HG03135 (cell line): ENCODE data around the gene ZNF117.
"Not testable (repeated sequence)": the region's sequence is repeated elsewhere in the genome, so short reads cannot be mapped to it uniquely, and the experiment has no call there.

Source experiments
- ATAC-seq: cut with Tn5 transposase; IDR thresholded peaks from one replicate; pipeline ENCODE4 v1.9.1; 2021; ENCODE audit warnings: mild to moderate bottlenecking, moderate library complexity; ENCODE audit not compliant: unreplicated experiment

The ZNF117 gene

GRCh38 chr7:64997164-64997908 lies 6.5 kb upstream of the ZNF117 start:
- ATAC-seq: no peak

GRCh38 chr7:64996305-64996704 lies 5.5 kb upstream of the ZNF117 start:
- ATAC-seq: no peak

DNA sequence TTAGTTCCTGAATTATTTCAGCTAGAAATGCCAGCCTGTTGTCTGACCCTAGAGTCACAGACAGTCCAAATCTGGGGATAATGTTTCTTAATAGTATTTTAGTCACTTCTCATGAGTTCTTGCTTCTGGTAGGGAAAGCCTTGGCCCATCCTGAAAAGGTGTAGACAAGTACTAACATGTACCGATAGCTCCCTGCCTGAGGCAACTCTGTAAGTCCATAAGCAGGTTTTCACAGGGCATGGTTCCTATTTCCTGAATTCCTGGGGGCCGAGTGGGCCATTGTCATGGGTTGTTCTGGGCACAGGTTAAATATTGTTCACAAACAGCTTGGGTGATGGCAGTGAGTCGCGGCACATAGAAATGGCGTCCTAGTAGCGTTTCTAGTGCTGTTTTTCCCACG lies 3.1 kb upstream of the ZNF117 start:
- no peak for ATAC-seq

- no peak for ATAC-seq
Observed at GRCh38 chr7:64992971-64993370, 2.1 kb upstream of the ZNF117 start.

GRCh38 chr7:64990216-64990615 lies 620 bp downstream of the ZNF117 start:
- no peak for ATAC-seq

DNA sequence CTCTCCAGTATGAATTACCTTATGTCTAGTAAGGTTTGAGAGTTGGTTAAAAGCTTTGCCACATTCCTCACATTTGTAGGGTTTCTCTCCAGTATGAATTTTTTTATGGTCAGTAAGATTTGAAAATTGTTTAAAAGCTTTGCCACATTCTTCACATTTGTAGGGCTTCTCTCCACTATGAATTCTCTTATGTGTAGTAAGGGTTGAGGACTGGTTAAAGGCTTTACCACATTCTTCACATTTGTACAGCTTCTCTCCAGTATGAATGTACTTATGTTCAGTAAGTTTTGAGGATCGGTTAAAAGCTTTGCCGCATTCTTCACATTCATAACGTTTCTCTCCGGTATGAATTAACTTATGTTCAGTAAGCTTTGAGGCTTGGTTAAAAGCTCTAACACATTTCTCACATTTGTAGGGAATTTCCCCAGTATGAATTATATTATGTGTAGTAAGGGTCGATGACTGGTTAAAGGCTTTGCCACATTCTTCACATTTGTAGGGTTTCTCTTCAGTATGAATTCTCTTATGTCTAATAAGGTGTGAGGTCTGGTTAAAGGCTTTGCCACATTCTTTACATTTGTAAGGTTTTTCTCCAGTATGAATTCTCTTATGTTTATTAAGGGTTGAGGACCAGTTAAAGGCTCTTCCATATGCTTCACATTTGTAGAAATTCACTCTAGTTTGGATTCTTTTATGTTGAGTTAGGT lies 12.2 kb downstream of the ZNF117 start:
- no peak for ATAC-seq

DNA sequence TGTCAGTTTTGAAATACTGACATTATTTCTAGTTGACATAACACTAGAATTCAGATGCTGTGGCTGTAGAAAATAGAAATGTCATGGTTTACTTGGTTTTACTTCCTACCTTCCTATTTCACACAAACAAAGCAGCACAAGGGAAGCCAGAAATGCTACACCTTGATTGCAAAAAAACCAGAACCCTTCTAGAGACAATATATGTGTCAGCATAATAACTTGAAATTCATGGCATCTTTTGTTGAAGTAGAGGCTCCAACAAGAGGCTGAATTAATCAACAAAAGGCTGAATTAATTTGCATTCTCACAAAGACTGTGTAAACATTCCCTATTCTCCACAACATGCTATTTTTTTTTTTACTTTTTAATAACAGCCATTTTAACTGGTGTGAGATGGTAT lies 25.2 kb downstream of the ZNF117 start:
- no peak for ATAC-seq

- no peak for ATAC-seq
Observed at GRCh38 chr7:64959072-64959747, 31.6 kb downstream of the ZNF117 start.

DNA sequence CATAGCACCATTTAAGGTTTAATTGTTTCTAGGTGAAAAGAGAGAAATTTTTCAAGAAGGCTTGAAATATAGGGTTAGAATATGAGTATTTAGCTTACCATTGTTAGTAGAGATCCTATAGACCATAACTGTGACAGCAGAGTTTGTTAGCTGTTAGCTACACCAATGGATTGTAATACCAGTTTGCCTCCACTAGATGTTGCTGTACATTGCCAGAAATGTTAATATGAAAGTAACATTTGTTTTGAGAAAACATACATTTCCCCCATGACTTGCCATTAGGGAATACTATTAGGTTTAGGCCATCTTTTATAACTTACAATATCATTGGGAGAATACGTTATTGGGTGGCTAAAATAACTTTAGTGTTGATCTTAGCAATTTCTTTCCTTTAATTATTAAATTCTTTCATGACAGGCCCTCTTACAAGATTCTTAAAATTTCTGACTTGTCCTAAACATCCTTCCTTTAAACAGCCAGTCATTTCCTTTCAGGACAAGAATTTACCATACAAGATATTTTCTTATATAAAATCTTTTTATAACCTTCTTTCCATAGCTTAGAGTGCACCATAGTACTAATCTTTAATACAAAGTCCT lies 39.5 kb downstream of the ZNF117 start:
- ATAC-seq: no peak

DNA sequence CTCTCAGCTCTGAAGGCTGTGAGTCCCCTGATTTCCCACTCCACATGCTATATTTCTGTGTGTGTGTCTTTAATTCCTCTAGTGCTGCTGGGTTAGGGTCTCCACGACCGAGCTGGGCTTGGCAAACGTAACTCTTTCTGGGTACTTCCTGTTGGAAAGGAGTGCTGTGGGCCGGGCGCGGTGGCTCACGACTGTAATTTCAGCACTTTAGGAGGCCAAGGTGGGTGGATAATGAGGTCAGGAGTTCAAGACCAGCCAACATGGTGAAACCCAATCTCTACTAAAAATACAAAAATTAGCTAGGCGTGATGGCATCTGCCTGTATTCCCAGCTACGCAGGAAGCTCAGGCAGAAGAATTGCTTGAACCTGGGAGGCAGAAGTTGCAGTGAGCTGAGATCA lies 40.2 kb downstream of the ZNF117 start:
- ATAC-seq: not testable (repeated sequence)

DNA sequence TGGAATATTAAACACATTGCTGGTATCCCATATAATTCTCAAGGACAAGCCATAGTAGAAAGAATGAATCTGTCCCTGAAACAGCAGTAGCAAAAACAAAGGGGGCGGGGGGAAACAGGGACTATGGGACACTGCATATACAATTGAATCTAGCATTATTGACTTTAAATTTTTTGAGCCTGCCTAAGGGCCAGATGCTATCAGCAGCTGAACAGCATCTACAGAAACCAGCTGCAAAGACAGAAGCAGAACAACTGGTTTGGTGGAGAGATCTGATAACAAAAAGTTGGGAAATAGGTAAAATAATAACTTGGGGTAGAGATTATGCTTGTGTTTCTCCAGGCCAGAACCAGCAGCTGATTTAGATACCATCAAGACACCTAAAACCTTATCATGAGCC lies 42.1 kb downstream of the ZNF117 start:
- not testable (repeated sequence) for ATAC-seq

GRCh38 chr7:64947252-64948000 lies 43.4 kb downstream of the ZNF117 start:
- ATAC-seq: no peak

GRCh38 chr7:64946772-64947171 lies 44.1 kb downstream of the ZNF117 start:
- ATAC-seq: no peak

DNA sequence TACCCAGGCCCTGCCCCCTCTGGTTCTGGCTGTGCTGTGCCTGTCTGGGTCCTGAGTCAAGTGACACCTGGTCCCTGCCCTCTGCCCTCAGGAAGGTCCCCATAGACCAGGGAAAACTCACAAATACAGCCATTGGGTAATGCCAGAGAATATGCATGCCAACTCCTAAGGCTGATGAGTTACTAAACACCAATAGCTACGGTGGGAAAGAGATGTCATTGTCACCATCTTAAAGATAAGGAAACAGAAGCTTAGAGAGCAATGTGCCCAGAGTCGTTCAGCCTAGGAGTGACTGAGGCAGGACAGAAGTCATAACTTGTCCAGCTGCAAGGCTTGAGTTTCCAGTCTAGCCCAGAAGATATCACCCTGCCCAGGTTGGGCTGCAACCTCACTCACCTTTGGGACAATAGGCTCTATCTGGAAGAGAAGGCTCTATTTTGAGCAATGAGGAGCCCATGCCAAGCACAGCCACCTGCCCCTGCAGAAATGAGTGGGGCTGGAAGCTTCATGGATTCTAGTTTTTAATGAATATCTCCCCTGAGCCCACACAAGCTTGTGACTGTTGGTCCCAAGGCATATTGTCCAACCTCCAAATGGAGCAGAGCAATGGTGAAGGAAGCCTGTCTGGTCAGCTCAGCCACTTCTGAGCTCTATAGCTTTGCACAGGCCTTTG lies 45.2 kb downstream of the ZNF117 start:
- ATAC-seq: no peak

DNA sequence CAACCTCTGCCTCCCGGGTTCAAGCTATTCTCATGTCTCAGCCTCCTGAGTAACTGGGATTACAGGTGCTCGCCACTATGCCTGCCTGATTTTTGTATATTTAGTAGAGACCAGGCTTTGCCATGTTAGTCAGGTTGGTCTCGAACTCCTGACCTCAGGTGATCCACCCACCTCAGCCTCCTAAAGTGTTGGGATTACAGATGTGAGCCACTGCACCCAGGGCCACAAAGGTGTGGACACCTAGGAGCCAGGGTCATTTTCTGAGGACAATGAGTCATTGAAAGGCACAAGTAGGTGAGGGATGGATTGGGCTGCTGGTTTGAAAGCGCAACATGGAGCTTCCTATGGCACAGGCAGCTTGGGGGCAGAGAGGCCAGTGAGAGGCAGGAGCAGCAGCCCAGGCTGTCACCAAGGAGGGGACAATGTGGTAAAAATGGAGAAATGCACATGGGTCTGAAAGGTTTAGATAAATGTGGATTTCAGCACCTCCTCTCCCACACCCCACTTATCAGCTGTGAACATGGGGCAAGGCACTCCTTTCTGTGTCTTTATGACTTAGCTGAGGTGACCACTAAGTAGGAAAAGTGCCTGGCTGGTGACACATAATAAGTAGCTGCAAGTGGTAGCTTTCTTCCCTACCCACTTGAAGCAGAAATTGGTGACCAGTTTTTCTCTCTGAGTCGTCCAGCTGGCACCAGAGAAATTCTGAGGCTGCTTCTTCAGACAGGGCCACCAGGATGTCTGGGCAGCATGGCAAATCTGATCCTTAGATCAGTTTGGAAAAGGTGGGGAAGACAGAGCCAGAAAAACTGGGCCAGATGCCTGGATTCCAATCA lies 46.0 kb downstream of the ZNF117 start:
- not testable (repeated sequence) for ATAC-seq

GRCh38 chr7:64940021-64940420 lies 50.8 kb downstream of the ZNF117 start:
- not testable (repeated sequence) for ATAC-seq

DNA sequence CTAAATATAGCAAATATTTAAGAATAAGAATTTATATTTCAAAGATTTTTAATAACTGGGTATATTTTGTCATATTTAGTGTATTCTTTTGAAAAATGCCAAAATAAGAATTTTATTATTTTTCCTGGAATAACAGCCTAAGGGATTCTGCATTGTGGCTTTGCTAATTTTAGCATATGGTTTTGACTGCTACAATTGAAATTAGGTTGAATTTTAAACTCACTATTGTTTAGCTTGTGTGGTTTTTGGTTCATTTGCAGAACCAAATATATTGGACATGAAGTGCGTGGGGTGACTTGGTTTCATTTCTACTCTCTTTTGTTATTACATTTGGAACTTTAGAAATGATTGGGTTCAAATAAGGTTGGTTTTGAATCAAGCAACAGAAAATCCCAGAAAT lies 52.3 kb downstream of the ZNF117 start:
- no peak for ATAC-seq

DNA sequence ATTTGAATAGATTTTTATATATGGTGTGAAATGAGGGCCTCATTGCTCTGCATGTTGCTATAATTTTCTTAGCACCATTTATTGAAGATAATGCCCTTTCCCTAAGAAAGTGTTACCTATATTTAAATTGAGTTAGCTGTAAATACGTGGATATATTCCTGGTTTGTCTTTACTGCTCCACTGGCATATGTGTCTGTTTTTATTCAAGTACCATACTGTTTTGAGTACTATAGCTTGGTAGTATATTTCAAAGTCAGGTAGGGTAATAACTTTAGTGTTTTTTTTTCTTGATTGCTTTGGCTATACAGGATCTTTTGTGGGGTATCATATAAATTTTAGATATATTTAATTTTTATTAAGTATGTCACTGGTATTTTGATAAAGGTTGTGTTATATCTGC lies 56.4 kb downstream of the ZNF117 start:
- ATAC-seq: no peak
